GM19193 (cell line): ENCODE measurements around the gene GAS6.

Experiments
- POLR2A ChIP-seq: IDR thresholded peaks from 4 replicates; pipeline ENCODE4 v1.6.1; 2011; ENCODE audit not compliant: insufficient read depth, insufficient read length; ENCODE audit errors: extremely low read depth

GAS6 gene

DNA sequence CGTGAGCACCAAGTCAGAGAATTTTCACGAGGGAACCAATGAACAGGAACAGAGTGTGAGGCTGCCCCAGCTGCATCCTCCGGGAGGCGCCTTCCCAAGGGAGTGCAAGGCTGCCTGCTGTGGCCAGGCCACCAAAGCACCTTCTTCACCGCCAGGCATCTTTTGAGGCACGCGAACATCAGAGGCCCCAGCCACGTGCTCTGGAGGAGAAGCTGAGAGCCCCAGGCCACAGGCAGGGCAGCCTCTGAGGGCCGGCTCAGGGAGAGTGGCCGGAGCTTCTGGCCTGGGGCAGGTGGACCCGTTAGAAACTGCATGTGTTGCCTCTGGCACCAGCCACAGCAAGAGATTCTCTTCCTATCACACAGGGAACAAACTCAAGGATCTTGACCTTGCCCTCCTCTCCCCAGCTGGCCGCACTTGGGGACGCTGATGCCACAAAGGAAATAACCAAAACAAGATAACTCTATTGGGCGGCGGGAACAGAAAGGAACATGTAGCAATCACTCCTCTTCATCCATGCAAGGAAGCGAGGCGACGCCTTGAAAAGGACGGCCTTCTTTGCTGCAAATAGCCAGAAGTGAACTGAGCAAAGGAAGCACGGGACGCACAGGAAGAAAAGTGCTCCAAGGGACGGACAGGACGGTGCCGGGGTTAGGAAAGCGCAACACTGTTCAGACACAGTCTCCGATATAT, 19.9 kb downstream of the GAS6 start:
- no peak for TF ChIP-seq POLR2A

GRCh38 chr13:113843063-113843654, 20.7 kb downstream of the GAS6 start:
- TF ChIP-seq POLR2A: no peak

DNA sequence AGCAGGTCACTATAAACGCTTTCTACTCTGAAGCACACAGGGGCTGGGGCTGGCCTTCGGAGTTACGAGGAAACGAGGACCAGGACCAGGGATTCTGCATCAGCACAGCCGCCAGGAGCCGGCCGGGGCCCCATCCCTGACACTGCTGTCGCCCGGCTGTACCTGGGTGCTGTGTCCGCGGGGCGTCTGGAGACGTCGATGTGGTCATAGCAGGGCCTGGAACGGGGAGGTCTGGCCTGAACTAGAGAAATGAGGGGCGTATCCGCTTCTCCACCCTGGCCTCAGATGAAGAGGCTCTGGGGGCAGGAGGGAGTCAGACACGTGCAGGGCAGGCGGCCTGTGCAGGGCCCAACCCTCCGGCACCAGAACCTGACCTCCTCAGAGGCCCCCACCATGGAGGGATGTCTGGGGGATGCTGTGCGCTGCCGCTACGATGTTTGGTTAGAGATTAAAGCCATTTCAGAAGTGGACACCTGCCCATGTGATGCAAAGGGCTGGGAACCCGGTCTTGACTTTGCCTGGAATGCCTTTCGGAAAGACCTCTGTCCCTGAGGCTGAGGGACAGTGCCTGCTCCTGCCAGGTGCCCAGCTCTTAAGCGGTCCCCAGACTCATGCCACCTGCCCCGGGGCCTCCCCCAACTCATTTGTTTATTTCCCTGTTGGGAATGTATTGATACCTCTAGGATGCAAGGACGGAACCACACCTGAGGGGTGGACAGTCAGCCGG, 21.4 kb downstream of the GAS6 start:
- TF ChIP-seq POLR2A: no peak

- no peak for TF ChIP-seq POLR2A
These were observed 22.6 kb downstream of the GAS6 start for GRCh38 chr13:113841353-113841650.

DNA sequence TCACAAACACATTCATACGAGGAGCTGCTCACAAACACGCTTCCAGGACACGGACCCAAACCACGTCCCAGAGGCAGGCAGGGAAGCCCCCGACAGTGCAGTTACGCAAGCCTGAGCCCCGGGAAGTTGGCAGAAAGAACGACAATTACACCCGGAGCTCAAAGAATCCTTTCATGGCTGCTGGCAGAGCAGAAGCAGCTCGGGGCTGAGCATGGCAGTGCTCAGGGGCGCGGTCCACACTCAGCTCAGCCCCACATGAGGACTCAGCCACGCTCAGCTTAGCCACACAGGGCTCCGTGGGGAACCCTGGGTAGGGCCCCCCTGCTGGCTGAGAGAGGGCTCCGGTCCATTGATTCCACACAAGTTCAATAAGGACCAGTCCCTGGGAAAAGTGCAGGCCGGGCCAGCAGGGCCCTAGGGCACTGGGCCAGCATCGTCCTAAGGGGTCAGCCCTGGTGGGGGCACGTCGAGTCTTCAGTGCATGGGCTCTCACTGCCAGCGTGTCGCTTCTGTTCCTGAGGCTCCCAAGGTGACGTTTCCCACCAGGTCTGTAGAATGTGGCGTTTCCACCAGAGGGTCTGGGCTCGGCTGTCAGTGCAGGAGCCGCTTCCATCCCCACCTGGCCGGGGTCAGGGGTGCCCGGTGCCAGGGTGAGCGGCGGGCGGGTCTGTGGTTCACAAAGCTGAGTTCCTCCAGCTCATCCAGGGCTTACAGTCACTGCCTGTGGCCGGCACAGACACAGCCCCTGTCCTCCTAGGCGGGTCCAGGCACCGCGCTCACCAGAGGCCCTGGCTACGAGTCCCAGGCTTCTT, 23.1 kb downstream of the GAS6 start:
- TF ChIP-seq POLR2A: no peak

DNA sequence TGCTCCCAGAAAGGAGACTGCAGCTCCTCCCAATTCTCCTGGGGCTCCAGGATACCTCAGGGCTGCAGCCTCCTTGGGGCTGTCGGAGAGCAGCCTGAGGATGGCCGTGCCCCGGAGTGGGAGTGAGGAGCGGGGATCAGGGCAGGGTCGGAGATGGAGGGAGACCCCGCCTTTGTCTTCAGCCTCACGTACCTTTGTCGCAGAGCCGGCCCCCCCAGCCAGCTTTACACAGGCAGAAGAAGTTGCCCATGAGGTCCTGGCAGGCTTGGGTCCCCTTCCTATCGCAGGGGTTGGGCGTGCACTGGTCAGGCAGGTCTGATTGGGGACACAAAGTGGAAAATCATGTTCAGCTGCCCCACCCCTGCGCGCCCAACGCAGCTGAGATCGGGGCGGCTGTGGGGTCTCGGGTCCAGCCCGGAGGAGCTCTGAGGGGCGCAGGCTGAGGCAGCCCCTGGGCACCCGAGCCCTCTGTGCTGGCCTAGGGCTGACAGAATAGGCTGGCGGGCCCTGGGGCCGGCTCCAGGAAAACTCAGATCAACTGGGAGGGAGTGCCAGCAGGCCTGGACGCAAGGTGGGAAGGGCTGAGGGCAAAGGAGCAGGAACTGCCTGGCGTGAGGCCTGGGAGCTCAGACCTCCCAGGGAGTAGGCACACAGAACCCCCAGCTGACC, 24.2 kb downstream of the GAS6 start:
- no peak for TF ChIP-seq POLR2A

DNA sequence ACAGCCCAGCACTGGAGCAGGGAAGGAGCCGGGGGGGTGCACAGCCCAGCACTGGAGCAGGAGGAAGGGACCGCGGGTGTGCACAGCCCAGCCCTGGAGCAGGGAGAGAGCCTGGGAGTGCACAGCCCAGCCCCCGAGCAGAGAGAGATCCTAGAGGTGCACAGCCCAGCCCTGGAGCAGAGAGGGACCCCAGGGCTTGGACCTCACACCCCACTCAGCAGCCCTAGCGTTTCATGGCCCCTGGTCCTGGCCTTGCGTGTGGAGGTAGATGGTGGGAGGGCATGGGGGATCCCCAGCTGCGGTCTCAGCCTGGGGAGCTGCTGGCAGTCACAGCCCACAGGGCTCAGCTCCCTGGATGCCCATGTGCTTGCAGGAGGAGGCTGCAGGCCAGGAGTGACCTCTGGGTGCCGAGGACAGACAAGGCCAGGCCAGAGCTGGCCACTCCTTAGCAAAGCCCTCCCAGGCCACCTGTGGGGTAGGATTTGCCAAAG, 25.1 kb downstream of the GAS6 start:
- no peak for TF ChIP-seq POLR2A

DNA sequence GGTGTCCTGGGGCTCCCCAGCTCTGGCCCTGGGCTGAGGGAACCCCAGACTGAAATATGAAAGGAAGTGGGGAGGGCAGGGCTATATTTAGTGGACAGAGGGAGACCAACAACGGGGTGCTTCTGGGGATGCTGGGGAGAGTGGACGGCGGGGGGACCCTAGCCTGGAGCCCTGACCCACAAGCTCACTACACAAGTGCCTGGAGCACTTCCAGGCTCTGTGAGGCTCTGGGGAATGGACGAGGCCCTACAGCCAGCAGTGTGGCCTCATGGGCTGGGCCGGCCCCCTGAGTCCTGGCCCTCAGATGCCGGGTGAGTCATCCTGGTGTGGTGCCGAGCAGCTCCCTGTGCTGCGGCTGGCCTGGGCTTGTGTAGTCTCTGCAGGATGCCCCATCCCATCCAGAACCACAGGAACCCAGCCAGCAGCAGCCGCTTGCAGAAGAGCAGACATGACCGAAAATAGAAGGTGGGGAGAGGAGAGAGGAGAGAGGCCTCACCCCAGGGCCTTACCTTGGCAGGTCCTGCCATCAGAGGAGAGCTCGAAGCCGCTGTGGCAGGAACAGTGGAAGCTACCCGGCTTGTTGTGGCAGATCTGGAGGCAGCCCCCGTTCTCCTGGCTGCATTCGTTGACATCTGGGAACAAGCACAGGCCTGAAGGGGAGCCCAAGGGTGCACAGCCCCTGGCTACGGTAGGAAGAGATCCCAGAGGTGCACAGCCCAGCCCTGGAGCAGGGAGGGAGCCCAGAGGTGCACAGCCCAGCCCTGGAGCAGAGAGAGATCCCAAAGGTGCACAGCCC, 26.1 kb downstream of the GAS6 start:
- TF ChIP-seq POLR2A: no peak

DNA sequence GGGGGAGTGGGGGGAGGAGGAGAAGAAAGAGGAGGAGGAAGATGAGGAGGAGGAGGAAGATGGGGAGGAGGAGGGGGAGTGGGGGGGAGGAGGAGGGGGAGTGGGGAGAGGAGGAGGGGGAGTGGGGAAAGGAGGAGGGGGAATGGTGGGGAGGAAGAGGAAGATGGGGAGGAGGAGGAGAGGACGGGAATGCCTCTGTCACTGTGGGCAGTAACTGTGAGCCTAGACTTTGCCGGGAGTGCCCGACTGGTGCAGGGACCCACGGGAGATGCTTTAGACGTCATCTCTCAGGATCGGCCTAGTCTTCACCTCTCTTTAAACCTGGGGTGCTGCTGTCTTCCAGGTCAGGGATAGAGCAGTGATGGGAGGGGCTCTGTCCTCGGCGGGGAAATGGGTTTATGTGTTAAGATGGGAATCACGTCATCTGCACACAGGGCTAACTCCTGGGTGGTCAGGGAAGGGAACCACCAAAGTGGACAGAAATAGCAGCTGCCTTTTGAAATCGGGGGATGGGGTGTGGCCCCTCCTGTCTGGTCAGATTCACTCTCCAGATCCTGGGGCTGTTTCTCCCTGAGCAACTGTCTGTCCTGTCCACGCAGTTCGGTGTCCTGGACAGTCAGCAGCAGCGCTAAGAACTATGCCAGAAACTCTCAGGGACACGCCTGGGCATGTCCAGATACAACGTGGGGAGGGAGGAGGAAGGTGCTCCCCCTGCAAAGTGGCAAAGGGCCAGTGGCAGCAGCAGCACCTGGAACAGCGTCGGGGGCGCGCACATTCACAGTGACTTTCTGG, 26.9 kb downstream of the GAS6 start:
- no peak for TF ChIP-seq POLR2A

DNA sequence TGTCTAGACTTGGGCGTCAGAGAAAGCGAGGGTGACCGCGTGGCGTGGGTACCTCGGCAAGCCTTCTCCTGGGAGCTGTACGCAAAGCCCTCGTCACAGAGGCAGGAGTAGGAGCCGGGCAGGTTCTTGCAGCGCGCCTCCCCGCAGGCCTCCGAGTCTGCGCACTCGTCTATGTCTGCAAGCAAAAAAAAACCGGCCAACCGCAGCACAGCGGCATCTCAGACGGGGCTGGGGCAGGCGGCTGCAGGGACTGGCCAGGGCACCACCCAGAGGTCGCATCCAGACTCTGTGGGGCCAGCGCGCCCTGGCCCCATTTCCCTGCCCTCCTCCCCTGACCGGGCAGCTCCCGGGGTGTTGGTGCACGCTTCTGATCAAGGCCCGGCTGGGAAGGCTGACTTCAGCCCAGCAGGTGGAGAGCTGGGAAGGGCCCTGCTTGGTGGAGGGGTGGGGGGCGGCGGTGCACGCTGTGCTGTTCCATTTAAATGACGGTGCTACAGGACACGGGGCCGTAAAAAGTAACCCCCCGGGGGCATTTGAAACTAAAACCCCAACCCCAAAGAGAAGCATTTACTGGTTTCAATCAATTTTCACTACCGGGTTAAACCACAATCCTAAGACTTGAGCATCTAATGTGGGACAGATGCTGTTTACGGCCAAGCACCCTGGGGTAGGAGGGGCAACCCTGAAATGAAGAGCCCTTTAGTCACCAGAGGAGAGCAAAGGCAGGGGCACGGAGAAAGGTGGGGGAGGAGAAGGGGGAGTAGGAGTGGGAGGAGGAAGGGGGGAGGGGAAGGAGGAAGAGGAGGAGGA, 28.2 kb downstream of the GAS6 start:
- no peak for TF ChIP-seq POLR2A

DNA sequence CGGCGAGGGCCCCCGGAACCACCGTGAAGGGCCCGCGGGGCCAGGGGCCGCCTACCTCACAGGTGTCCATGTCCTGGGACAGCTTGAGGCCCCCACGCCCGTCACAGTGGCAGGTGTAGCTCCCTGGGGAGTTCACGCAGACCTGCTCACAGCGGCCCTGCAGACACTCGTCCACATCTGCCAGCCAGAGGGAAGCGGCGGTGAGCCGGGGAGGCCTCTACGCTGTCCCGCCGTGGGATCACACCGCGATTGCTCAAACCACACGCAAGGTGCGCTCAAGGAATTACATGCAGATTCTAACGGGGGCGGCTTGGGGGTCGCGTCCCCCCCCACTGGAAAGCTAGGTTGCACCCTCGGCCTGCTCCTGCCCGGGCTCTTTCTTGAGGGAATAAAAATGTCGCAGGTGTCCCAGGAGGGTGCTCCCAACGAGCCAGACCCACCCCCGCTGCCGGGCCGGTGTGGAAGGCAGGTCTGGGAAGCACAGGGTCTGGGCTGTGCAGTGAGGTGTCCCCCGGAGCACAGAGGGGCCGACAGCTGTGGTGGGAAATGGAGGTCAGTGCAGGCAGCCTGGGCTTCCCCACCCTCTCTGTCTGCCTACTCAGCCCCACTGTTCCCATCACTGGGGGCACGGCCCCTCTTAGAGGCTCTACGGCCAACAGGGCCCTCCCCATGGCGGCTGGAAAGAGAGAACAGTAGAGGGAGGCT, 29.2 kb downstream of the GAS6 start:
- TF ChIP-seq POLR2A: no peak
